Measurements from ENCODE around the gene HMX2. TPM values are rescaled to one million over a fixed set of nuclear protein-coding genes. Genes with fewer than 3 reads are reported as not detected.
A peak's percentile ranks its signal among the peaks of the same experiment; 100 is the strongest.

HMX2 gene
- total RNA-seq, 1 experiment from 2014 or later = 2.7 TPM

DNA sequence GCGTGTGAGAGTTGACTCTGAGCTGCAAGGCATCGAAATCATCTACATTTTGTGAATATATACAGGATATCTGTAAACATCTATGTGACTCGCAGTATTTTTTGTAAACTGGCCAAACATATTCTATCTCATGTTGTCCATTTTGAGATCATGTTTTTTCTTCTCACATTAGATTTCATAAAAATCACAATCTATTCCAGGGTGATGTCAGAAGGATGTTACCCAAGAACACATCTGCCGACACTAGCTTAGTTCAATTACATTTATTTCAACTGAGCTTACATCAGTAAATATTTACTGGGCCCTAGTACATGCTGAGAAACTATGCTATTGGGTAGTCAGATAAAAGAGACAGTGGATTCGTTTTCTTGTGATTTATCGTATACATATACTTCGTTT is 3.8 kb downstream of the HMX2 start:
- intact Hi-C loops (cut with micrococcal nuclease; ENCODE audit: unreplicated experiment) = no loop called here

DNA sequence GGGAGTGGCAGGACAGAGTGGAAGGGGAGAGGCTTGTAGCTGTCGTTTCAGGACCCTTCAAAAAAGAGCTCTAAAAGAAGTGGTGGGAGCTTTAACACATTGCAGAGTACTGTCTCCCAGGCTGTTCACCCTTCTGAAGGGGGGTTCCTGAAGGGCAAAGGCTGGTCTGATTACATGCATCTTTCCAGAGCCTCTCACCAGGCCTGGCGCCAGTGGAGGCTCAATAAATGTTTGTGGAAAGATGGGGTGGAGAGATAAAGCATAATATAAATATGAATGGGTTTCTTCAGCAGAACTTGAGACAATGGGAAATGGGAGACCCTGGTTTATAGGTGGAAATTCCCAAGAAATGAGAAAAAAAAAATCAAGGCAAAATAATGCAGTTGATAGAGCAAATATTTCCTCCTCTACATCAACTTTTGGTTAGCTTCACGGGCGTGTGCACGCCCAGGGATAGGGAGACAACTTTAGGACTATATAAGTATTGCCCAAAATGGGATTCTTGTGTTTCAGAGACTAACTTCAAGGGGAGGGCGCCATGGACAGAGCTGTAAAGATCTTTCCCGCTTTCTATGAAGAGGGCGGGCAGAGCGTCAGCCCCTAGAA is 5.7 kb downstream of the HMX2 start:
- H3K36me3 ChIP-seq (ENCODE audit: control insufficient read depth, insufficient read depth, low read length) = peaks cover 30% of the 10 kb centered on the region
- DNase-seq (ENCODE audit: low read depth, low spot score) (no peak), ATAC-seq (no peak)
- no peak for TF ChIP-seq TCF7L2 (IDR thresholded peaks at IDR 0.05; ENCODE audit: low read depth, low read length)
- TF ChIP-seq, protein P1, sequence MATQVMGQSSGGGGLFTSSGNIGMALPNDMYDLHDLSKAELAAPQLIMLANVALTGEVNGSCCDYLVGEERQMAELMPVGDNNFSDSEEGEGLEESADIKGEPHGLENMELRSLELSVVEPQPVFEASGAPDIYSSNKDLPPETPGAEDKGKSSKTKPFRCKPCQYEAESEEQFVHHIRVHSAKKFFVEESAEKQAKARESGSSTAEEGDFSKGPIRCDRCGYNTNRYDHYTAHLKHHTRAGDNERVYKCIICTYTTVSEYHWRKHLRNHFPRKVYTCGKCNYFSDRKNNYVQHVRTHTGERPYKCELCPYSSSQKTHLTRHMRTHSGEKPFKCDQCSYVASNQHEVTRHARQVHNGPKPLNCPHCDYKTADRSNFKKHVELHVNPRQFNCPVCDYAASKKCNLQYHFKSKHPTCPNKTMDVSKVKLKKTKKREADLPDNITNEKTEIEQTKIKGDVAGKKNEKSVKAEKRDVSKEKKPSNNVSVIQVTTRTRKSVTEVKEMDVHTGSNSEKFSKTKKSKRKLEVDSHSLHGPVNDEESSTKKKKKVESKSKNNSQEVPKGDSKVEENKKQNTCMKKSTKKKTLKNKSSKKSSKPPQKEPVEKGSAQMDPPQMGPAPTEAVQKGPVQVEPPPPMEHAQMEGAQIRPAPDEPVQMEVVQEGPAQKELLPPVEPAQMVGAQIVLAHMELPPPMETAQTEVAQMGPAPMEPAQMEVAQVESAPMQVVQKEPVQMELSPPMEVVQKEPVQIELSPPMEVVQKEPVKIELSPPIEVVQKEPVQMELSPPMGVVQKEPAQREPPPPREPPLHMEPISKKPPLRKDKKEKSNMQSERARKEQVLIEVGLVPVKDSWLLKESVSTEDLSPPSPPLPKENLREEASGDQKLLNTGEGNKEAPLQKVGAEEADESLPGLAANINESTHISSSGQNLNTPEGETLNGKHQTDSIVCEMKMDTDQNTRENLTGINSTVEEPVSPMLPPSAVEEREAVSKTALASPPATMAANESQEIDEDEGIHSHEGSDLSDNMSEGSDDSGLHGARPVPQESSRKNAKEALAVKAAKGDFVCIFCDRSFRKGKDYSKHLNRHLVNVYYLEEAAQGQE (IDR thresholded peaks at IDR 0.05; ENCODE audit: insufficient read depth in 1 of 2, low read depth in 2 of 2, low read length in 1 of 2) = no peak
- no peak for TF ChIP-seq POLR2AphosphoS5 (IDR thresholded peaks at IDR 0.05; ENCODE audit: low read depth, low read length)
- TF ChIP-seq, protein P2, sequence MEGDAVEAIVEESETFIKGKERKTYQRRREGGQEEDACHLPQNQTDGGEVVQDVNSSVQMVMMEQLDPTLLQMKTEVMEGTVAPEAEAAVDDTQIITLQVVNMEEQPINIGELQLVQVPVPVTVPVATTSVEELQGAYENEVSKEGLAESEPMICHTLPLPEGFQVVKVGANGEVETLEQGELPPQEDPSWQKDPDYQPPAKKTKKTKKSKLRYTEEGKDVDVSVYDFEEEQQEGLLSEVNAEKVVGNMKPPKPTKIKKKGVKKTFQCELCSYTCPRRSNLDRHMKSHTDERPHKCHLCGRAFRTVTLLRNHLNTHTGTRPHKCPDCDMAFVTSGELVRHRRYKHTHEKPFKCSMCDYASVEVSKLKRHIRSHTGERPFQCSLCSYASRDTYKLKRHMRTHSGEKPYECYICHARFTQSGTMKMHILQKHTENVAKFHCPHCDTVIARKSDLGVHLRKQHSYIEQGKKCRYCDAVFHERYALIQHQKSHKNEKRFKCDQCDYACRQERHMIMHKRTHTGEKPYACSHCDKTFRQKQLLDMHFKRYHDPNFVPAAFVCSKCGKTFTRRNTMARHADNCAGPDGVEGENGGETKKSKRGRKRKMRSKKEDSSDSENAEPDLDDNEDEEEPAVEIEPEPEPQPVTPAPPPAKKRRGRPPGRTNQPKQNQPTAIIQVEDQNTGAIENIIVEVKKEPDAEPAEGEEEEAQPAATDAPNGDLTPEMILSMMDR (IDR thresholded peaks at IDR 0.05) = no peak
- TF ChIP-seq SIN3A (IDR thresholded peaks at IDR 0.05; ENCODE audit: borderline replicate concordance, insufficient read depth, low read depth, low read length) = no peak
- intact Hi-C loops (cut with micrococcal nuclease; ENCODE audit: unreplicated experiment) = loop anchor here (1.0 kb wide), 1 partner anchor 18 kb away; the partner anchor contains the start of gene HMX3
- CTCF ChIA-PET = interaction anchor here (0.8 to 1.1 kb wide), 2 partner anchors 20 to 227 kb away, joined by 3 read pairs; no protein-coding TSS in a partner anchor
- no peaks in the 10 kb centered on the region for H3K27me3 ChIP-seq (ENCODE audit: control insufficient read depth, insufficient read depth, low read length)
- in situ Hi-C loops (cut with HindIII; ENCODE audit: low pct_unique_long_range_greater_than_20kb, low sequenced_read_pairs) = no loop called here
- H3K4me3 ChIP-seq (ENCODE audit: low read depth in 2 of 2, low read length in 2 of 2) = peak overlapping the region; percentile 37 to 81; a peak in 3 of 4 replicates
- peaks cover 59% of the 10 kb centered on the region for H3K4me1 ChIP-seq (ENCODE audit: control insufficient read depth, insufficient read depth, low read length)
- H3K9me3 ChIP-seq (ENCODE audit: control insufficient read depth, insufficient read depth, low read depth, low read length) = no peaks in the 10 kb centered on the region
- BruUV-seq (replicated peaks) = no TSS peak
- POLR2A ChIA-PET = interaction anchor here (0.5 to 0.8 kb wide), 6 partner anchors 9 to 645 kb away, joined by 3 to 7 read pairs (median 4); no protein-coding TSS in a partner anchor
- H3K27ac ChIP-seq (ENCODE audit: low read length) = peak overlapping the region; percentile 90

More for the DNA sequence above, 3.8 kb downstream of the HMX2 start:
- no TSS peak for BruUV-seq (replicated peaks)
- TF ChIP-seq POLR2AphosphoS5 (IDR thresholded peaks at IDR 0.05; ENCODE audit: low read depth, low read length) (no peak), TCF7L2 (IDR thresholded peaks at IDR 0.05; ENCODE audit: low read depth, low read length) (no peak), SIN3A (IDR thresholded peaks at IDR 0.05; ENCODE audit: borderline replicate concordance, insufficient read depth, low read depth, low read length) (no peak)
- TF ChIP-seq, protein P2 (IDR thresholded peaks at IDR 0.05) = no peak
- TF ChIP-seq, protein P1 (IDR thresholded peaks at IDR 0.05; ENCODE audit: insufficient read depth in 1 of 2, low read depth in 2 of 2, low read length in 1 of 2) = no peak
- Histone ChIP-seq H3K4me1 (ENCODE audit: control insufficient read depth, insufficient read depth, low read length) (peaks cover 44% of the 10 kb centered on the region), H3K27me3 (ENCODE audit: control insufficient read depth, insufficient read depth, low read length) (no peaks in the 10 kb centered on the region), H3K4me3 (ENCODE audit: low read depth in 2 of 2, low read length in 2 of 2) (no peak overlapping the region; a peak in 1 of 4 replicates), H3K36me3 (ENCODE audit: control insufficient read depth, insufficient read depth, low read length) (peaks cover 15% of the 10 kb centered on the region), H3K27ac (ENCODE audit: low read length) (peak overlapping the region; percentile 81), H3K9me3 (ENCODE audit: control insufficient read depth, insufficient read depth, low read depth, low read length) (no peaks in the 10 kb centered on the region)
- no peak for ATAC-seq
- ChIA-PET POLR2A (no interaction called here), CTCF (no interaction called here)
- no peak for DNase-seq (ENCODE audit: low read depth, low spot score)
- in situ Hi-C loops (cut with HindIII; ENCODE audit: low pct_unique_long_range_greater_than_20kb, low sequenced_read_pairs) = no loop called here

Measured in Panc1 (cell line).